ENCODE measurements around the gene EMP2.
"Not testable (repeated sequence)": the region's sequence is repeated elsewhere in the genome, so short reads cannot be mapped to it uniquely, and the experiment has no call there.

EMP2 gene

GRCh38 chr16:10519929-10520868, 60.2 kb downstream of the EMP2 start:
- no peak for DNase-seq

GRCh38 chr16:10519297-10519696, 61.1 kb downstream of the EMP2 start:
- DNase-seq, result no peak

GRCh38 chr16:10518479-10519041, 61.8 kb downstream of the EMP2 start:
- DNase-seq, result no peak

- no peak for DNase-seq
These were observed 62.5 kb downstream of the EMP2 start for GRCh38 chr16:10517868-10518267.

- peak; percentile 1 for DNase-seq
These were observed 65.9 kb downstream of the EMP2 start for GRCh38 chr16:10514369-10515055.

- DNase-seq, result no peak
These were observed 68.6 kb downstream of the EMP2 start for GRCh38 chr16:10511829-10512228.

- no peak for DNase-seq
These were observed 70.1 kb downstream of the EMP2 start for GRCh38 chr16:10510279-10510678.

GRCh38 chr16:10509534-10510025, 70.8 kb downstream of the EMP2 start:
- no peak for DNase-seq

GRCh38 chr16:10505286-10505685, 75.1 kb downstream of the EMP2 start:
- not testable (repeated sequence) for DNase-seq

GRCh38 chr16:10504404-10504885, 76.0 kb downstream of the EMP2 start:
- no peak for DNase-seq

GRCh38 chr16:10502776-10503175, 77.6 kb downstream of the EMP2 start:
- no peak for DNase-seq

- DNase-seq, result no peak
These were observed 79.3 kb downstream of the EMP2 start for GRCh38 chr16:10501016-10501607.

- no peak for DNase-seq
These were observed 79.8 kb downstream of the EMP2 start for GRCh38 chr16:10500582-10500981.

- no peak for DNase-seq
These were observed 83.0 kb downstream of the EMP2 start for GRCh38 chr16:10497132-10498101.

GRCh38 chr16:10495031-10495345, 85.4 kb downstream of the EMP2 start:
- DNase-seq, result no peak

GRCh38 chr16:10494343-10495030, 85.9 kb downstream of the EMP2 start:
- no peak for DNase-seq

- no peak for DNase-seq
These were observed 87.1 kb downstream of the EMP2 start for GRCh38 chr16:10493276-10493675.

- no peak for DNase-seq
These were observed 90.3 kb downstream of the EMP2 start for GRCh38 chr16:10490141-10490540.

- DNase-seq, result no peak
These were observed 94.6 kb downstream of the EMP2 start for GRCh38 chr16:10485698-10486382.

GRCh38 chr16:10485159-10485558, 95.2 kb downstream of the EMP2 start:
- DNase-seq, result no peak

GRCh38 chr16:10480151-10480550, 100.2 kb downstream of the EMP2 start:
- DNase-seq, result no peak
